Endothelial cell of umbilical vein (primary cell): ENCODE data around the gene DLK1. TPM values are rescaled to one million over a fixed set of nuclear protein-coding genes. Genes with fewer than 3 reads are reported as not detected.
A peak's percentile ranks its signal among the peaks of the same experiment; 100 is the strongest.

Experiments
- BruUV-seq: library from RNA; stranded (reverse); fragments of 400-500 nt; replicated peaks from 2 replicates; lab custom pipeline; 2021; lab: Mats Ljungman, UMichigan
- CTCF ChIA-PET: fragments of 300-600, 350-600 bp; sonication (Branson Sonifier 250); formaldehyde crosslinking; loops from one replicate; lab custom pipeline; 2021; ENCODE audit warnings: antibody characterized with exemption, inconsistent platforms; lab: Charles Lee
- POLR2A ChIA-PET: fragments of 300-600, 350-600 bp; sonication (Branson Sonifier 250); formaldehyde crosslinking; loops from one replicate; lab custom pipeline; 2021; ENCODE audit warnings: antibody characterized with exemption, inconsistent platforms; lab: Charles Lee
- DNase-seq: peaks from one replicate; pipeline ENCODE4 v3.0.0-alpha.2; 2011; ENCODE audit warnings: low read depth, low spot score
- FAIRE-seq: peaks from 2 replicates; lab custom pipeline; 2011; peaks lifted over from hg19 to GRCh38; lab: Jason Lieb, UNC
- H2AFZ ChIP-seq: 2 replicates; pipeline ENCODE4 v1.6.0; 2012; ENCODE audit warnings: low read depth, low read length, control low read depth, inconsistent platforms
- H3K27ac ChIP-seq: 2 replicates; pipeline ENCODE4 v1.5.1; 2011; ENCODE audit warnings: low read depth, mild to moderate bottlenecking, control low read depth, low read length, moderate library complexity; ENCODE audit not compliant: insufficient read depth
- H3K27me3 ChIP-seq, 2 experiments: 2 replicates each; pipeline versions ENCODE4 v1.6.0 to v1.6.1; 2011; ENCODE audit warnings: low read length in 2 of 2, mixed read lengths in 1 of 2; ENCODE audit not compliant: control insufficient read depth in 2 of 2, insufficient read depth in 2 of 2
- H3K36me3 ChIP-seq, 2 experiments: 2 replicates in 1 of 2; 3 replicates in 1 of 2; pipeline ENCODE4 v1.5.1; 2011; ENCODE audit warnings: low read length in 2 of 2, mild to moderate bottlenecking in 1 of 2, moderate library complexity in 1 of 2; ENCODE audit not compliant: control insufficient read depth in 2 of 2, insufficient read depth in 2 of 2; ENCODE audit errors: extremely low read depth in 1 of 2
- H3K4me1 ChIP-seq: 3 replicates; pipeline ENCODE4 v1.5.1; 2011; ENCODE audit warnings: mild to moderate bottlenecking, low read length; ENCODE audit not compliant: control insufficient read depth, insufficient read depth; ENCODE audit errors: extremely low read depth
- H3K4me2 ChIP-seq: 2 replicates; pipeline ENCODE4 v1.6.1; 2011; ENCODE audit warnings: low read length, control low read depth, mixed read lengths; ENCODE audit not compliant: insufficient read depth
- H3K4me3 ChIP-seq, 3 experiments: fragments of 200-600 bp in 1 of 3; sonication (generic), shearing (Covaris generic) in 1 of 3; replicated peaks in 1 of 3; 2 replicates each; pipeline ENCODE4 v1.5.1; 2011 to 2016; ENCODE audit warnings: control low read depth in 3 of 3, low read length in 3 of 3, mild to moderate bottlenecking in 2 of 3, inconsistent platforms in 1 of 3, low read depth in 1 of 3, moderate library complexity in 1 of 3; ENCODE audit not compliant: insufficient read depth in 1 of 3
- H3K79me2 ChIP-seq: 2 replicates; pipeline ENCODE4 v1.6.0; 2012; ENCODE audit warnings: low read length, inconsistent platforms; ENCODE audit not compliant: control insufficient read depth, insufficient read depth
- H3K9ac ChIP-seq: replicated peaks from 2 replicates; pipeline ENCODE3; 2011; ENCODE audit warnings: low read length, control low read depth; ENCODE audit not compliant: insufficient read depth; ENCODE audit errors: extremely low read depth
- H3K9me1 ChIP-seq: replicated peaks from 3 replicates; pipeline ENCODE4 v1.6.0; 2011; ENCODE audit warnings: mild to moderate bottlenecking, low read length; ENCODE audit not compliant: control insufficient read depth, insufficient read depth; ENCODE audit errors: extremely low read depth
- H3K9me3 ChIP-seq: replicated peaks from 2 replicates; pipeline ENCODE4 v1.5.1; 2012; ENCODE audit warnings: low read length, inconsistent platforms; ENCODE audit not compliant: control insufficient read depth, insufficient read depth
- H4K20me1 ChIP-seq: replicated peaks from 2 replicates; pipeline ENCODE3; 2011; ENCODE audit warnings: mild to moderate bottlenecking, low read length; ENCODE audit not compliant: control insufficient read depth, insufficient read depth; ENCODE audit errors: extremely low read depth
- EZH2 ChIP-seq: IDR thresholded peaks from 2 replicates; pipeline ENCODE4 v1.6.1; 2012; ENCODE audit warnings: borderline replicate concordance, low read depth, mild to moderate bottlenecking, moderate library complexity, low read length, inconsistent platforms; ENCODE audit not compliant: severe bottlenecking
- FOS ChIP-seq: IDR thresholded peaks from 2 replicates; pipeline ENCODE4 v1.6.1; 2011; ENCODE audit warnings: mild to moderate bottlenecking, low read length, moderate library complexity, borderline replicate concordance; ENCODE audit not compliant: insufficient read depth
- GATA2 ChIP-seq: IDR thresholded peaks from 2 replicates; pipeline ENCODE4 v1.7.0; 2011; ENCODE audit warnings: low read depth, mild to moderate bottlenecking, moderate library complexity, mixed read lengths, low read length; ENCODE audit not compliant: insufficient read length, insufficient read depth
- JUN ChIP-seq: IDR thresholded peaks from 2 replicates; pipeline ENCODE4 v1.6.1; 2011; ENCODE audit warnings: borderline replicate concordance, low read depth; ENCODE audit not compliant: insufficient read length, insufficient read depth
- POLR2A ChIP-seq: IDR thresholded peaks from 2 replicates; pipeline ENCODE4 v1.6.1; 2012; ENCODE audit warnings: low read depth, mild to moderate bottlenecking, control low read depth, low read length
- POLR2AphosphoS5 ChIP-seq: IDR thresholded peaks from 2 replicates; pipeline ENCODE4 v1.6.1; 2012; ENCODE audit warnings: low read depth, mild to moderate bottlenecking, control low read depth, low read length, moderate library complexity; ENCODE audit not compliant: insufficient read depth
- dilution Hi-C: fragments of 300-500 bp; cut with MboI; formaldehyde crosslinking; loops from one replicate; pipeline ENCODE4 v1.15.0; 2019; ENCODE audit warnings: low sequenced_read_pairs; ENCODE audit not compliant: extremely low pct_ligation_motif_present
- intact Hi-C: fragments of 100-400 bp; cut with micrococcal nuclease; formaldehyde crosslinking; loops from one replicate; pipeline ENCODE4 v1.10.0; 2022
- polyA plus RNA-seq, 4 experiments: library from polyadenylated mRNA; depleted of rRNA in 3 of 4; stranded (reverse) in 3 of 4; unstranded in 1 of 4; fragments of >200 nt; gene quantifications; 2 replicates each; pipeline versions ENCODE4 v1.2.1 to v1.2.3, GENCODE V29; 2011 to 2012; ENCODE audit warnings: missing spikeins in 1 of 4
- total RNA-seq: library from RNA; stranded (reverse); gene quantifications from 2 replicates; pipeline ENCODE4 v1.2.3, GENCODE V29; 2021
- TF ChIP-seq, protein P1 (sequence below), 2 donors: IDR thresholded peaks; 1 replicate in 1 of 2; 2 replicates in 1 of 2; pipeline ENCODE4 v1.5.1; 2011; ENCODE audit warnings: low read length in 2 of 2, mild to moderate bottlenecking in 2 of 2, moderate library complexity in 2 of 2, control low read depth in 1 of 2, inconsistent platforms in 1 of 2, low read depth in 1 of 2; ENCODE audit not compliant: insufficient read depth in 1 of 2; ENCODE audit errors: extremely low read depth in 1 of 2

DLK1 gene
- total and polyA plus RNA-seq, 2 donors (not counting 3 experiments of a cell fraction or from before 2014, with no cell fraction given): not detected

- H3K27me3 ChIP-seq: peaks cover 36 to 57% of the 10 kb centered on the region in 2 experiments
- H3K79me2 ChIP-seq: no peaks in the 10 kb centered on the region
- H3K9me1 ChIP-seq: no peaks in the 10 kb centered on the region
- intact Hi-C loops: no loop called here
- H3K4me1 ChIP-seq: no peaks in the 10 kb centered on the region
- no TSS peak for BruUV-seq
- FAIRE-seq: no peak
- ChIA-PET CTCF (interaction anchor here (1.1 to 4.4 kb wide), 3 partner anchors 12 to 78 kb away, joined by 3 to 24 read pairs (median 3); no protein-coding TSS in a partner anchor), POLR2A (no interaction called here)
- no peaks in the 10 kb centered on the region for H3K9me3 ChIP-seq
- no peak overlapping the region for H3K9ac ChIP-seq
- H3K4me2 ChIP-seq: no peak overlapping the region
- DNase-seq: no peak
- H4K20me1 ChIP-seq: no peaks in the 10 kb centered on the region
- dilution Hi-C loops: no loop called here
- no peak overlapping the region for H3K27ac ChIP-seq
- H2AFZ ChIP-seq: no peak overlapping the region
- peak; percentile 39 for TF ChIP-seq EZH2
- no peak for TF ChIP-seq POLR2A
- no peak for TF ChIP-seq JUN
- TF ChIP-seq FOS: no peak
- TF ChIP-seq POLR2AphosphoS5: no peak
- no peak for TF ChIP-seq GATA2
- TF ChIP-seq, protein P1, sequence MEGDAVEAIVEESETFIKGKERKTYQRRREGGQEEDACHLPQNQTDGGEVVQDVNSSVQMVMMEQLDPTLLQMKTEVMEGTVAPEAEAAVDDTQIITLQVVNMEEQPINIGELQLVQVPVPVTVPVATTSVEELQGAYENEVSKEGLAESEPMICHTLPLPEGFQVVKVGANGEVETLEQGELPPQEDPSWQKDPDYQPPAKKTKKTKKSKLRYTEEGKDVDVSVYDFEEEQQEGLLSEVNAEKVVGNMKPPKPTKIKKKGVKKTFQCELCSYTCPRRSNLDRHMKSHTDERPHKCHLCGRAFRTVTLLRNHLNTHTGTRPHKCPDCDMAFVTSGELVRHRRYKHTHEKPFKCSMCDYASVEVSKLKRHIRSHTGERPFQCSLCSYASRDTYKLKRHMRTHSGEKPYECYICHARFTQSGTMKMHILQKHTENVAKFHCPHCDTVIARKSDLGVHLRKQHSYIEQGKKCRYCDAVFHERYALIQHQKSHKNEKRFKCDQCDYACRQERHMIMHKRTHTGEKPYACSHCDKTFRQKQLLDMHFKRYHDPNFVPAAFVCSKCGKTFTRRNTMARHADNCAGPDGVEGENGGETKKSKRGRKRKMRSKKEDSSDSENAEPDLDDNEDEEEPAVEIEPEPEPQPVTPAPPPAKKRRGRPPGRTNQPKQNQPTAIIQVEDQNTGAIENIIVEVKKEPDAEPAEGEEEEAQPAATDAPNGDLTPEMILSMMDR (IDR thresholded peaks at IDR 0.05; ENCODE audit: extremely low read depth in 1 of 2, insufficient read depth in 1 of 2, low read depth in 1 of 2, low read length in 2 of 2): no peak
- no peak overlapping the region for H3K4me3 ChIP-seq
- no peaks in the 10 kb centered on the region for H3K36me3 ChIP-seq
Measured at GRCh38 chr14:100723830-100724437, 2.8 kb upstream of the DLK1 start.
